ENCODE results near the gene ARID1B.

GRCh38 chr6:157066781-157067491 lies 289.8 kb downstream of the ARID1B start:
- TF ChIP-seq CTCF (IDR thresholded peaks at IDR 0.05; ENCODE audit: poor library complexity) (no peak), EZH2 (IDR thresholded peaks at IDR 0.05; ENCODE audit: borderline replicate concordance) (no peak)
